HG02884 (cell line): ENCODE results near the gene LRRIQ1.

Experiments
- ATAC-seq: cut with Tn5 transposase; IDR thresholded peaks from one replicate; pipeline ENCODE4 v1.9.1; 2021; ENCODE audit warnings: mild to moderate bottlenecking, moderate library complexity; ENCODE audit not compliant: unreplicated experiment

LRRIQ1 gene

DNA sequence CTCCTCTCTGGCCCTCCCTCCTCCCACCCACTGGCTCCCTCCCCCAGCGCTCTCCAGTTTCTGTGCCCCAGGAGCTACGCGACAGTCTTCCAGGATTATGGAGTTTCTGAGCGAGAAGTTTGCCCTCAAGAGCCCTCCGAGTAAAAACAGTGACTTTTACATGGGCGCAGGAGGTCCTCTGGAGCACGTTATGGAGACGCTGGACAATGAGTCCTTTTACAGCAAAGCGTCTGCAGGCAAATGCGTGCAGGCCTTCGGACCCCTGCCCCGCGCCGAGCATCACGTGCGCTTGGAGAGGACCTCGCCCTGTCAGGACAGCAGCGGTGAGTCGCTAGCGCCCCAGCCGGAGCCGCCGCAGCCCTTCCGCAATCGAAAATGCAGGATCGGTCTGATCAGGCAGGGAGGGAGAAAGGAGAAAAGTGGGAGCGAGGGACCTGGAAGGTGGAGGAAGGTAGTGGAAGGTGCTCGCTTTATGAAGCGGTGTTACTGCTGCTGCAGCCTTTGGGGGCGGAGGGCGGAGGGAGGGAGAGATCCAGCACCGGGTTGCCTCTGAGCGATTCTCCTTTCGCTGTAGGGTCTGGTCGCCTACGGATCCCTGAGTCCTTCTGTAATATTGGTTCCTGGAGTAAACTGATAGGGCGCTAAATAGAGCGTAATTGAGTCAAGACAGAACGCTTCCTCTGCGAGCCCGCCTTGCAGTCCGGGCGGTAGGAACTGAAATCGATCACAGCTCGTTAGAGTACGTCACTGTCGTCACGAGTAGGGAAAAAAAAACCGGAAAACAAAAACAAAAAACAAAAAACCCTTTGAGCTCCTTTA is 244.2 kb downstream of the LRRIQ1 start, which contains the start of gene ALX1:
ALX1 (plus strand) TSS at position 56 of the 819 bp plus-strand sequence; CDS start at position 98, 42 bp downstream.
- no peak for ATAC-seq

- no peak for ATAC-seq
Observed at GRCh38 chr12:85280984-85281630, 245.0 kb downstream of the LRRIQ1 start.

- no peak for ATAC-seq
Observed at GRCh38 chr12:85281636-85282312, 245.6 kb downstream of the LRRIQ1 start.

GRCh38 chr12:85283560-85283959 is 247.4 kb downstream of the LRRIQ1 start:
- ATAC-seq: no peak
